ENCODE data around the gene SDF4.

Gene SDF4

GRCh38 chr1:1175221-1176062 lies 56.4 kb downstream of the SDF4 start:
- DNase-seq = no peak

- no peak for DNase-seq
Observed at GRCh38 chr1:1173793-1174415, 57.9 kb downstream of the SDF4 start, which contains the start of gene TTLL10. TSS of gene TTLL10 (plus strand) at chr1:1173880. CDS start at chr1:1179216, 5,336 bp downstream.

DNA sequence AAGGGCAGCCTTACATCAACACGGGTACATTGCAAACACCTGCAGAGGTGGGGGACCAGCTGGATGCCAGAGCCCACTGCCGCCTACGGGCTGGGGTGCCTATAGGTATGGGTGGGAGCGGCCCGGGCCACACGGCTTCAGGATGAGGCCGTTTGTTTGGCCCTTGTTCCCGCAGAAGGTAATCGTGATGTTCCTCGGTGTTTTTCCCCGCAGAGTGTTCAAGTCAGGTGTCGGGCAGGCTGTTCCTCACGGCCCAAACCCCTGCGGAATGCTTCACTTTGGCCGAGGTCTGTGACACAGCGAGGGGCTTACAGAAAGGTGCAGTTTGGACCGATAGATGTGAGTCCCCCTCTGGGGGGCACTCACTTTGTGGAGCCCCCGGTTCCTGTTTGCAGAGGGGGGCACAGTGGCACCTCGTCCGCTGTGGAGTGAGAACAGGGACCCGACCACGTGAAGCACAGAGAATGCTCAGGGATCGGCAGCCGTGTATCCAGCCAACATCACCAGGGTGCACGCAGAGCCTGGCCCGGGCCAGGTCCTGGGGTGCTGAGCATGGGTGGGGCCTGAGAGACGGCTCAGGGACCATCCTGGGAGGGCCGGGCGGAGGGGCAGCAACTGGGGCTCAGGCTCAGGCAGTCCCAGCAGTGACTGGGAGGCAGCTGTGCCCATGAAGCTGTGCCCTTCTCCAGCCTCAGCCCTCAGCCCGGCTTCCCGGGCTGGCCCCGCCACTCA lies 58.6 kb downstream of the SDF4 start:
- DNase-seq = no peak

DNA sequence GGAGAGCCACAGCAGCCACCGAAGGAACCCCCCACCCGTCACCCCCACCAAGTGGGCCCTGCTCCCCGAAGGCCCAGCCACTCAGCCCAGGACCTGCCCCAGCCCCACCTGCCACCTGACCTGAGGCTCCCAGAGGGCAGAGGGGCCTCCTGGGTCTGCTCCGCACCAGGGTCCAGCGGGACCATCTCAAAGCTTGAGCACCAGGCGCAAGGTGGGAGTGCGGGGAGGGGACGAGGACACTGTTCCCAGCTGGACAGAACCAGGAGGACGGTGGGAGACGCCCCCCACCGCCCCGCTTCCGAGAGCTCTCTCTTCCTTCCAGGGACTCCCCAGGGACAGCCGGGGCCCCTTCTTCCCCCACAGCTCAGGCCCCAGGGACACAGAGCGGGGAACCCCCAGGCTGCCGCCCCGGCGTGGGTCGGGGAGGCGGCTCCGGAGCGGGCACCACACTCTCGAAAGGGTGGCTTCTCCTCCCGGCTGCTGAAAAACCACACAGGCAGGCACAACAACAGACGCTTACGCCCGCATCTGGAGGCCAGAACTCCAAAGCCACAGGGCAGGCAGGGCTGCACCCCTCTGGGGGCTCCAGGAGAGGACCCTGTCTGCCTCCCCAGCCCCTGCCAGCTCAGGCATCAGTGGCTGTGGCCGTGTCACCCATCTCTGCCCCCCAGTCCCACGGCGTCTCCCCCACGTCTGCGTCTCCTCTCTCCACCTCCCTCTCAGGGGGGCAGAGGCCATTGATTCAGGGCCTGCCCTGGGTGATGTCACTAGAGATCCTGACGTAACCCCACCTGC lies 60.1 kb downstream of the SDF4 start:
- no peak for DNase-seq

DNA sequence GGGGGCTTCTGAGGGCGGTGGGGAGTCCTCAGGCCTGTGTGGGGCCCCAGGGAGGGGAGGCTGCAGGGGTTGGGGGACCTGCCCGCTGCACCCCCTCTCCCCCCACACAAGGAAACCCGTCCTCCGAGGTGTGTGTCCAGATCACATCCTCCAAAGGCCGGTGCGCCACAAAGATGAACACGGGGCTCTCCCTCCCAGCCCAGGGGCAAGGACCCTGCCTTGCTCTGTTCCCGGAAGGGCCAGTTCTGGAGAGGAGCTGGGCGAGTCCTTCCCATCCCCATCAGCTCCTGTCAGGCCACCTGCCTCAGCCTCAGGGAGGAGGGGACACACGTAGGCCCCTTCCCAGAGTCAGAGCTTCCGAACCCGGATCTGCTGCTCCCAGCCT lies 60.6 kb downstream of the SDF4 start:
- DNase-seq = no peak

DNA sequence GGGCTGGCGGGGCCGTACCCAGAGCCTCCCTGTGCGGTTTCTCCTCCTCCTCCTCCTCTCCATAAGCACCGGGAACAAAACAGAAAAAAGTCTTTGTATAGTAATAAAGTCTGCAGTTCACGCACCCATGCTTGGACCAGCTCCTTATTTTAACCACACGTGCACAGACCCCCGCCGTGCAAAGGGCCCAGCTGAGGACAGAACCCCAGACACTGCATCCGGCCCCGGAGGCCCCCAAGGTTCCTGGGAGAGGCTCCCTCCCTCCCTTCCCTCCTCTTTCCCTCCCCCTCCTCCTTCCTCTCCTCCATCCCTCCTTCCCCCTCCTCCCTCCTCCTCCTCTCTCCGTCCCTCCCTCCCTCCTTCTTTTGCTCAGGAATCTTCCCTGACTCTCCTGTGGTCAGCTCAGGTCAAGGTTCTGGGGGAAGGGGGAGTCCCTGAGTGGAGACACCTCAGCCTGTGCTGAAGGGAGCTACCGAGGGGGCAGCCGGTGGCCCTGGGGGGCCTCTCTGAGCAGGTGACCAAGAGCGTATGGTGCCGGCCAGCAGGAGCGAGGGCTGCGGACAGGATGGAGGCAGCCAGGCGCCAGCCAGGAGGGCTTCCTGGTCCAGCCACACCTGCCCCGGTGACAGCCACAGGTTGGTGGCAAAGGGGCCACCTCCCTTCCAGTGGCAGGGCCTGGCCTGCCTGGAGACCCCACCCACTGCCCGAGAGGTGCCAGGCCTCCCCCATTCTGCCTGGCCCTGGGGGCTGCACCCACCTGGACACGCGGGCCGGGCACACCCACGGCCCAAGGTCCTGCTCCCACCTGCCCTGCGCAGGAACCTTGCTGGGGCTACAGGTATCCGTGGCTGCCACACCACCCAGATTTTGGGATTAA lies 61.3 kb downstream of the SDF4 start:
- DNase-seq = no peak

DNA sequence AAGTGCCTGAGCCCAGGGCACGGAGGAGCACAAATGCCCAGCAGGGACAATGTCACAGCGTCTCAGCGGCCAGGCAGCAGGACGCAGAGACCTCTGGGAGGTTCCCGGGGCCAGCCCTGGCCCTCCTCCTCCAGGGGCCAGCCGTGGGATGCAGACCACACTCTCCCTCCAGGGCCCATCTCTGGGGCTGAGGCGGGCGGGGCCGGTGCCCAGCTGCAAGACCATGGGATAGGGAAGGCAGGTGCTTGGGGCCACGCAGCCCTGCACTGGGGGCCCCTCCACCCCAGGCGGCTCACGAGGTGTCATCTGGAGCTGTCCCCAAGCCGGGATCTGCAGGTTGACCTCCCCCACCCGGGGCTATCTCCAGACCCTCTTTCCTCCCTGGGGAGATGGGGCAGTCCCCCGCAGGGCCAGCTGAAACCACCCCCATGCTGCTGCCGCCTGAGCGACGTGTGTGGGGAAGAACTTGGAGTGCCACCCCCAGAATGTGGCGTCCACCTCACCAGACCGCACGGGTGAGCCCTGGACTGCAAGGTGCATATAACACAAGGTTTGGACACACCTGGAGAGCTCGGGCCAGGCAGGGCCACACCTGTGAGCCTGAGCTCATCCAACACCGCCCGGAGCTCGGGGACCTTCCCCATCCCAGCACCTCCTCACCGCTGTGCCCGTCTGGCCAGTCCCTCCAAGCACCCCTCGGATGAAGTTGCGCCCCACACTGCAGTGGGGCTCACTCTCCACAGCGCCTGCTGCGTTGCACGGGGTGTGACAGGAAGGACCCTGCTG lies 62.2 kb downstream of the SDF4 start:
- no peak for DNase-seq

- no peak for DNase-seq
Observed at GRCh38 chr1:1168451-1169411, 63.1 kb downstream of the SDF4 start.

- DNase-seq = no peak
Observed at GRCh38 chr1:1167841-1168450, 63.9 kb downstream of the SDF4 start.

- DNase-seq = no peak
Observed at GRCh38 chr1:1167398-1167821, 64.4 kb downstream of the SDF4 start.

All from NK-92 treated with Interleukin-12 subunit alpha and Interleukin-12 subunit beta, amount 100 ng/mL, for 24 hours (cell line).